ENCODE measurements around the gene RBBP7.

RBBP7 gene

DNA sequence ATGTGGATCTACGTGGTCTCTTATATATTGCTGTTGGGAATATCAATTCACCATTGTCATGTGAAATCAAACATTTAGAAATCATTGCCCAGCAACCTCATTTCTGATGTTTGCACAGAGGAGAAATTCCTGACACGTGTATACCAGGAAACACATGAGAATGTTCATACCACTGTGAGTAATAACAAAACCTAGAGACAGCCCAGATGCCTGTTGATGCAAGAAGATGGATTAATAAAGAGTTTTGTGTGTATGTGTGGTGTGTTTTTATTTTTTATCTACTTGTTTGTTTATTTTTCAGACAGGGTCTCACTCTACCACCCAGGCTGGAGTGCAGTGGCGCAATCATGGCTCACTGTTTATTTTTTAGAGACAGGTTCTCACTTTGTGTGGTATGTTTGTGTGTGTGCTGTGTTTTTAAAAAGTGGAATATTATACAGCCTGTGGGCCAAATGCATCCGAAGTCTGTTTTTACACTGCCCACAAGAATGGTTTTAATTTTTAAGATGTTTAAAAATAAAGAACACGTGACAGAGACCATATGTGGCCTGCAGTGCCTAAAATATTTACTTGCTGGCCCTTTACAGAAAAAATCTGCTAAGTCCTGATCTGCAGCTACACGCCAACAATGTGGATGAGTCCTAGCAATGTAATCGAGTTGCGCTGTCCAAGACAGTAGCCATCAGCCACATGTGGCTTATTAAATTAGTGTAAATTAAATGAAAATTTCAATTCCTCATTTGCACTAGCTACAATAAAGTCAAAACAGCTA lies 44.7 kb downstream of the RBBP7 start:
- no peak for DNase-seq

DNA sequence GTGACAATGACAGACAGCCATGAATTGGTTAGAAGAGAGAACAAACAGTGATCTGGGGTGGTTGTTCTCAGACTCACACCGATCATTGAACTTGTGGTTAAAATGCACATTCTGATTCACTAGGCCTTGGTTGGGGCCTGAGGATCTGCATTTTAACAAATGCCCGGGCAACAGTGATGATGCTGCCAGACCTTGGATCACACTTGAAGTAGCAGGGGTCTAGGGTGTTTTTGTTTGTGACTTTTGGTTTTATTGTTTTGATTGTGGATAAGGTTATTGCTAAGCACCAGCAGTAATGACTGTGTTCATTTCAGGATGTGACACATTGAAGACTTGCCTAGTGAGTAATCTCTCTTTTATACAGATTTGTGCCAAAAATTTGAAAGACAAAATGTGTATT lies 47.4 kb downstream of the RBBP7 start:
- no peak for DNase-seq

DNA sequence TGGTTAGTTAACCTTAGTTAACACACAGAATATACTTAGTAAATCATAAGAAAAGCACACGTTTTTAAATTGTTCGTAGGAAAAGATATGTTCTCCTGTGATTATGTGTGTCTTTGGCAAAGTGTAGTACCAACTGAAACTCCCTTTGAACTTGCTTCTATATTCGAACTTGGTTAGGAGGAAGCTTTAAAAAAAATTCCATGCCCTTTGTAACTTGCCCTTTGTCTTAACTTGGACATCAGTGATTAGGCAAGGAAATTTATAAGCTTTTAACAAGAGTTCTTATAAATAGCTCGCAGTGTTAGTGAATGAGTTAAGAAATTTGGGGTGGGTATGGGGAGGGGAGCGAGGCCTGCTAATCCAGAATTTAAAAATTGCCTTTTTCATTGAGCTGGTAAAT lies 50.5 kb downstream of the RBBP7 start:
- no peak for DNase-seq

DNA sequence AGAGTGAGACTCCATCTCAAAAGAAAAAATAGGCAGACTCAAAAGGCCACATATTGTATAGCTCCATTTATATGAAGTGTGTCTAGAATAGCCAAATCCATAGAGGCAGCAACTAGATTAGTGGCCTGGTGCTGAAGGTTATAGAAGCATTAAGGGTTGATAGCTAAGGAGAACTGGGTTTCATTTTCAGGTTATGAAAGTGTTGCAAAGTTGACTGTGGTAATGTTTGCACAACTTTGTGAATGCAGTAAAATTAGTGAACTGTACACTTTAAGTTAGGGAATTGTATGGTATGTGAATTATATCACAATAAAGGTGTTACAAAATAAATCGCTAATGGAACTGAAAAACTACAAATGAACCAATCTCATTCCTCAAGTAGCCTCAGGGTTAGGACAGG lies 55.6 kb downstream of the RBBP7 start:
- DNase-seq, result no peak

DNA sequence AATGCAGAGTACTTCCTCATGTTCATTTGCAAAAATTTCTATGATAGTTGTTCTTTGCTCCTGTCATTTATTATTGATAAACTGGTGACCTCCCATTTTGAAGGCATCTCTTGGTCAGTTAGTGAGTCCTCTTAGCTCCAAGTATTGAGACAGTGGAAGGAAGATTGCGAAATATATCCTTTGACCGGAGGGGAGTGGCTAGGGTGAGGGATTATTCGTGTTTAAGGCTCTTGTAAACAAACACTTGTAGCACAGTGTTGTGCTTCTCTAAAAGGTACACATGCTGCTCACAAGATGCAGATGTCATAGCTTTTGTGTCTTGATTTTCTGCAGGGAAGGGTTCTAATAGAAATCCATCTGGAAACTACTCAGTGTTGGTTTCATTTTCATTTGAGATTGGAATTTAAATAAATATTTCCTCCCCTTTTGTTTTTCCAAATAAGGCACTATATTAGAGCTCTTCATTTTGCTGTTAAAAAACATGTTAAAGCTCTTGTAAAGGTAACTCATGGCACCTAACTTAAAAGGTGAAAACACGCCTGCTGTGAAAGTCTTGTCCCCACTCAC lies 62.1 kb downstream of the RBBP7 start:
- no peak for DNase-seq

DNA sequence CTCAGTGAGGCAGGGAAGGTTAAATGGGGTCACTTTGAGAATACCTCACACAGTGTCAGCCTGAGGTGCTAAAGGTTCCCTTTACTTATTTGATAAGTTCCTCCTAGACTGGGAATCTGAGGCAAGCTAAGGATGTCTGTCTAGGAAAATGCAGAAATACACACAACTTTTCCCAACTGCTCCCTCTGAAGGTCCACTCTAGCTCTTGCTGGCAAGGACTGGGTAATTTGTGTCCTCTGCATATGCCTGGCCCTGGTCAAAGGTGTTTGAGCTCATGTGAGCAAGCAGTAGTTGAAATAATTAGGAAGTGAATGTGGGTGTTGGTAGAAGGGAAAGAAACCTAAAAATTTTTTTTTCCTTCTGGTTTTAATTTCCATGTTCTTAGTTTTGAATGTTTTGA lies 62.6 kb downstream of the RBBP7 start:
- DNase-seq, result peak; percentile 36

DNA sequence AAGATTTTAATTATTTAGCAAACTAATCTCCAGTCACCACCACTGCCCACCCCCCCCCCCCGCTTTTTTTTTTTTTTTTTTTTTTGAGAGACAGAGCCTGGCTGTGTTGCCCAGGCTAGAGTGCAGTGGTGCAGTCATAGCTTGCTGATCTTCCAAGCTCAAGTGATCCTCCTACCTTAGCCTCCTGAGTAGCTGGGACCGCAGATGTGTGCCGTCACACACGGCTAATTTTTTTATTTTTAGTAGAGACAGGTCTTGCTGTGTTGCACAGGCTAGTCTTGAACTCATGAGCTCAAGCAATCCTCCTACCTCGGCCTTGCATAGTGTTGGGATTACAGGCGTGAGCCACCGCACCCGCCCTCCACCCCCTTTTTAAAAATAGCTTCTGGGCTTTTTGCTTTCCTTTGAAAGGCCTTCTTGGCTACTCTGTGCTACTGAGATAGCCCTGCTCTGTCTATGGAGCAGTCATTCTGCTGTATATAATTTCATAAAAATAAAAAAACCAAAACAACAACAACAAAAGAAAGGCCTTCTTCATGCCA lies 65.2 kb downstream of the RBBP7 start:
- no peak for DNase-seq

DNA sequence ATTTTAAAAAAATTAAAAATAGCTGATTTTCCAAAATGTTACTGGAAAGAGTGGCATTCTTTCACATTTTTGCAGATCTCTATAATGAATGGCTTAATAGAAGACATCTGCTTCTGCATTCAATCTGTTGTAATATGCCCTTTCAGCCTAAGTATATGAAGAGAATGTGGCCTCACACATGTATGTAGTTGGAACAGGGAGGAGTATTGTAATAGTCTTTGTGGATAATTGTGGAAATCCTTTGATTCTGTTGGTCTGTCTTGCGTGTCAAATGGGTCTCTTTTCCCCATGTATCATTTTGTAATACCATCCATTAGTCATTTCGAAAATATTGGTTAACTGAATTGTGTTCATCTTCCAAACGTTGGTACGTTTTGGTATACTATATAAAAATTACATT lies 72.3 kb downstream of the RBBP7 start:
- no peak for DNase-seq

DNA sequence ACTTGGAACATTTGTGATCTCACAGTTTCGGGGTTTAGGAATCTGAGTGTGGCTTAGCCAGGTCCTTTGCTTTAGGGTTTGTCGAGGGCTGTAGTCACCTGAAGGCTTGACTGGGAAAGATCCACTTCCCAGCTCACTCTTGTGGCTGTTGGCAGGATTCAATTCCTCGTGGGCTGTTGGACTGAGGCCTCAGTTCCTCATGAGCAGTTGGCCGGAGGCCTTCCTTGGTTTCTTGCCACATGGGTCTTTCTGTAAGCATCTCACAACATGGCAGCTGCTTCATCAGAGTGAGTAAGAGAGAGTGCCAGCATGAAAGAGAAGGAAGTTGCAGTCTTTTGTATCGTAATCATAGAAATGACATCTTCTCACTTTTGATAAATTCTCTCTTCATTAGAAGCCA lies 72.8 kb downstream of the RBBP7 start:
- DNase-seq, result no peak

DNA sequence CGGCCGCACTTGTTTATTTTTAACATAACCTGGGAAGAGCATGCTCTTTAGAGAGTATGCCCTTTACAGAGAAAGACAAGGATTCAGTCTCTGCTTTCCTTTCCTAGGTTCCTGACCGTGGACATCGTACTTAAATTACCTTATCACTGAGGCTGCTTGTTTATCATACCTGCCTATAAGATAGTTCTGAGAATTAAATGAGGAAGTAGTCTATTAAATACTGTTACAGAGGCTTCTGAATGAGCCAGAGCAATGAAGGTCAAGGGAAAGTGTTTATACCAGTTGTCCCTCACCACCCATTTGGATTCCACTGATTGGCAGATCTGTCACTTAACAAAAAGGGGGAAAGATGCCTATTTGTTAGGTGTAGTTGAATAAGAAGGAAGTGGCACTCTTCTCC lies 73.9 kb downstream of the RBBP7 start:
- DNase-seq, result no peak
